ENCODE data around the gene FGF12.
A peak's percentile ranks its signal among the peaks of the same experiment; 100 is the strongest.

The FGF12 gene

DNA sequence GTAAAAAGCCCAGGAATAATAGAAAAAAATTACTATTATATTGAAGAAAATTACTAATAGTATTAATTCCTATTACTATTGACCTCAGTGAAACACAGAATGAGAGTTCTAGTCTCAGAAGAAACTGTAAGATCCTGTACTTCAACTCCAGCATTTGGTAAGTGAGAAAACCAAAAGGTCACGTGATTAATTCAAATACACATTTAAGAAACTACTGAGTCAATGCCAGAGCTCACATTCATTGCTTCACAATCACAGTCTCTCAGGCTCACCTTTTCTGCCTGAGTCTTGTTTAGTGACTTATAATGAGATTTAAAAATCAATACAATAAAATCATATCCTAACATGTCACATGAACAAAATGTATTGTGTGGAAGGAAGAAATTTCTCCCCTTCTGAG lies 556.1 kb downstream of the FGF12 start:
- H4K8ac ChIP-seq (ENCODE audit: low read length), result no peak overlapping the region
- H2BK12ac ChIP-seq (ENCODE audit: low read length in 2 of 2), result no peak overlapping the region
- no peaks in the 10 kb centered on the region for H3K27me3 ChIP-seq (ENCODE audit: control insufficient read depth in 1 of 2, insufficient read depth in 1 of 2, low read length in 2 of 2)
- no peaks in the 10 kb centered on the region for H3K79me1 ChIP-seq (replicated peaks; ENCODE audit: low read length, poor library complexity, severe bottlenecking)
- H2AFZ ChIP-seq (ENCODE audit: low read depth, low read length), result no peak overlapping the region
- no peak overlapping the region for H3K27ac ChIP-seq (ENCODE audit: low read length, poor library complexity, severe bottlenecking)
- H3K14ac ChIP-seq (ENCODE audit: low read length in 2 of 2), result no peak overlapping the region
- H3K4me2 ChIP-seq (ENCODE audit: low read length, poor library complexity, severe bottlenecking), result no peak overlapping the region
- H2BK15ac ChIP-seq (ENCODE audit: low read depth, poor library complexity, severe bottlenecking), result no peak overlapping the region
- H3K18ac ChIP-seq (ENCODE audit: low read depth in 1 of 2, low read length in 2 of 2), result no peak overlapping the region
- DNase-seq, result no peak
- no peak overlapping the region for H2AK5ac ChIP-seq (ENCODE audit: low read length, severe bottlenecking)
- no peak overlapping the region for H4K91ac ChIP-seq (ENCODE audit: low read length)
- H3K4me1 ChIP-seq (ENCODE audit: control insufficient read depth, insufficient read depth, low read depth, low read length), result no peaks in the 10 kb centered on the region
- H3K4me3 ChIP-seq (ENCODE audit: insufficient read depth in 1 of 2, low read depth in 1 of 2, low read length in 2 of 2), result no peak overlapping the region
- no peaks in the 10 kb centered on the region for H3K9me3 ChIP-seq (ENCODE audit: control insufficient read depth, low read length)
- no CpG with 5 or more reads among the region's 1 CpG for WGBS
- no peak overlapping the region for H3K9ac ChIP-seq (ENCODE audit: low read length)
- no peak overlapping the region for H2BK5ac ChIP-seq (ENCODE audit: low read depth, low read length, poor library complexity, severe bottlenecking)
- no peak overlapping the region for H3K4ac ChIP-seq (ENCODE audit: low read depth in 1 of 2, low read length in 2 of 2)
- H3K23ac ChIP-seq (ENCODE audit: low read length in 2 of 2), result no peak overlapping the region
- no peak overlapping the region for H2BK120ac ChIP-seq (ENCODE audit: low read depth, low read length)
- no peaks in the 10 kb centered on the region for H3K36me3 ChIP-seq (ENCODE audit: control insufficient read depth in 1 of 2, insufficient read depth in 2 of 2, low read depth in 1 of 2, low read length in 2 of 2)

DNA sequence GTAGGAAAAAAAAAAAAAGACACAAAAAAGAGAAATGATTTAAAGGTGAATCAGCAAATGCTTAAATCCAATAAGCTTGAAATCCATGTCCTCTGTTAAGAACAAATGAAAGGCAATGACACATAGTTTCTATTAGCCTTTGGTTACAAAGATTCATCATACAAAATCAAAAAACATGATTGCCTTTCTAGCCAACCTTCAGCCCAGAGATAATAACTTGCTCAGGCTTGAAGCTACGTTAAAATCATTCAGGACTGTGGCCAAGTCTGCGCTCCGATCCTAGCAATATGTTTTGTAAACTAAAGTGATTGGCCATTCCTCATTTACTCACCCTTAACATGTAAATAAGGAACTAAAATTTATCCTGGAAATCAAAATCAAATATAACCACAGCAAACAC lies 556.7 kb downstream of the FGF12 start:
- Histone ChIP-seq H3K4me1 (ENCODE audit: control insufficient read depth, insufficient read depth, low read depth, low read length) (no peaks in the 10 kb centered on the region), H2BK12ac (ENCODE audit: low read length in 2 of 2) (no peak overlapping the region), H3K23ac (ENCODE audit: low read length in 2 of 2) (no peak overlapping the region), H3K4ac (ENCODE audit: low read depth in 1 of 2, low read length in 2 of 2) (no peak overlapping the region), H4K8ac (ENCODE audit: low read length) (no peak overlapping the region), H2BK5ac (ENCODE audit: low read depth, low read length, poor library complexity, severe bottlenecking) (no peak overlapping the region), H3K4me2 (ENCODE audit: low read length, poor library complexity, severe bottlenecking) (no peak overlapping the region), H3K36me3 (ENCODE audit: control insufficient read depth in 1 of 2, insufficient read depth in 2 of 2, low read depth in 1 of 2, low read length in 2 of 2) (no peaks in the 10 kb centered on the region), H3K27ac (ENCODE audit: low read length, poor library complexity, severe bottlenecking) (no peak overlapping the region), H3K14ac (ENCODE audit: low read length in 2 of 2) (no peak overlapping the region), H3K9ac (ENCODE audit: low read length) (no peak overlapping the region), H3K18ac (ENCODE audit: low read depth in 1 of 2, low read length in 2 of 2) (no peak overlapping the region), H3K79me1 (replicated peaks; ENCODE audit: low read length, poor library complexity, severe bottlenecking) (no peaks in the 10 kb centered on the region), H2AFZ (ENCODE audit: low read depth, low read length) (no peak overlapping the region), H2BK120ac (ENCODE audit: low read depth, low read length) (no peak overlapping the region), H3K27me3 (ENCODE audit: control insufficient read depth in 1 of 2, insufficient read depth in 1 of 2, low read length in 2 of 2) (no peaks in the 10 kb centered on the region), H3K9me3 (ENCODE audit: control insufficient read depth, low read length) (no peaks in the 10 kb centered on the region), H4K91ac (ENCODE audit: low read length) (no peak overlapping the region), H3K4me3 (ENCODE audit: insufficient read depth in 1 of 2, low read depth in 1 of 2, low read length in 2 of 2) (no peak overlapping the region), H2BK15ac (ENCODE audit: low read depth, poor library complexity, severe bottlenecking) (no peak overlapping the region), H2AK5ac (ENCODE audit: low read length, severe bottlenecking) (no peak overlapping the region)
- DNase-seq, result no peak
- WGBS, result 62% methylated on average over 3 of the region's 3 CpGs

DNA sequence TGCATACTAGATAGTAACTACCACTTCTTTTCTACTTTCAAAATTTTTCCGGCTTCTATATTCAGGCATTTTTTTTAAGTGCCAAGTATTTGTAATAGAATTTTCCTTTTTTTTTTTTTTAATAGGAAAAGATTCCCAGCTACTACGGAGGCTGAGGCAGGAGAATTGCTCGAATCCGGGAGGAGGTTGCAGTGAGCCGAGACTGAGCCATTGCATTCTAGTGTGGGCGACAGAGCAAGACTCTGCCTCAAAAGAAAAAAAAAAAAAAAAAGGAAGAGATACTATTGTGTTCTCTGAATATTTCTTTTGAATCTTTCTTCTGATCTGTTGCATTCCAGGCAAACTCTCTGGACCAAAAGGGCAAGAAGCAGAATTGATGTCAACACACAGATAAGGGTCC lies 557.3 kb downstream of the FGF12 start:
- no peak overlapping the region for H2AFZ ChIP-seq (ENCODE audit: low read depth, low read length)
- H3K23ac ChIP-seq (ENCODE audit: low read length in 2 of 2), result no peak overlapping the region
- no peak overlapping the region for H2BK120ac ChIP-seq (ENCODE audit: low read depth, low read length)
- H2BK12ac ChIP-seq (ENCODE audit: low read length in 2 of 2), result no peak overlapping the region
- no peak overlapping the region for H3K9ac ChIP-seq (ENCODE audit: low read length)
- no peak overlapping the region for H3K4me2 ChIP-seq (ENCODE audit: low read length, poor library complexity, severe bottlenecking)
- H3K36me3 ChIP-seq (ENCODE audit: control insufficient read depth in 1 of 2, insufficient read depth in 2 of 2, low read depth in 1 of 2, low read length in 2 of 2), result no peaks in the 10 kb centered on the region
- no peaks in the 10 kb centered on the region for H3K79me1 ChIP-seq (replicated peaks; ENCODE audit: low read length, poor library complexity, severe bottlenecking)
- H3K18ac ChIP-seq (ENCODE audit: low read depth in 1 of 2, low read length in 2 of 2), result no peak overlapping the region
- H3K27me3 ChIP-seq (ENCODE audit: control insufficient read depth in 1 of 2, insufficient read depth in 1 of 2, low read length in 2 of 2), result no peaks in the 10 kb centered on the region
- no peak for DNase-seq
- H3K4me3 ChIP-seq (ENCODE audit: insufficient read depth in 1 of 2, low read depth in 1 of 2, low read length in 2 of 2), result no peak overlapping the region
- H4K91ac ChIP-seq (ENCODE audit: low read length), result no peak overlapping the region
- no peaks in the 10 kb centered on the region for H3K4me1 ChIP-seq (ENCODE audit: control insufficient read depth, insufficient read depth, low read depth, low read length)
- WGBS, result 98% methylated on average over 4 of the region's 6 CpGs
- no peak overlapping the region for H2AK5ac ChIP-seq (ENCODE audit: low read length, severe bottlenecking)
- no peak overlapping the region for H3K14ac ChIP-seq (ENCODE audit: low read length in 2 of 2)
- no peak overlapping the region for H3K27ac ChIP-seq (ENCODE audit: low read length, poor library complexity, severe bottlenecking)
- H4K8ac ChIP-seq (ENCODE audit: low read length), result no peak overlapping the region
- H3K4ac ChIP-seq (ENCODE audit: low read depth in 1 of 2, low read length in 2 of 2), result no peak overlapping the region
- no peak overlapping the region for H2BK15ac ChIP-seq (ENCODE audit: low read depth, poor library complexity, severe bottlenecking)
- H2BK5ac ChIP-seq (ENCODE audit: low read depth, low read length, poor library complexity, severe bottlenecking), result no peak overlapping the region
- H3K9me3 ChIP-seq (ENCODE audit: control insufficient read depth, low read length), result no peaks in the 10 kb centered on the region

DNA sequence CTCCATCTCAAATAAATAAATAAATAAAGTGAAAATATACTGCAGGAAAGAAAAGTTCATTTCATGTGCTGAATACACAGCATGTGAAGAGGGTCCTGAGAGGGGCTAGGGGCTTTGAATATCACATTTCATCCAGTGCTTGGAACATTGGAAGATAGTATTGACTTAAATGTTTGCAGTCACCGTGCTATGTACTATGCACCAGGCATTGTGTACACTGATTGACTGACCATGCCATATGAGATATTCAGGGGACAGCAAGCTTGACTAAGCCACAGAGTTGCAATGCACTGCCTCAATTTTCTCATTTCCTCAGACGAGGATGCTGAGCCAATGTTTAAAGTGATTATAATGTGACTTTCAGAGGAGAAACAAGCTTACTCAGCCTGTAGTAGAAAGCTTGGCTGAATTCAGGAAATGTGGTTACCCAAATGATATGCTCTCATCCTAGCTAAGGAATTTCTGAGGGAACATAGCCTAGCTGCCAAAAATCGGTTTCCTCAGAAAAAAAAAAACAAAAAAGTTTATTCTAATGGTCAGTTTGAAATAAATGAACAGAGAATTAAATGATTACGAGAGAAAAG lies 557.9 kb downstream of the FGF12 start:
- Histone ChIP-seq H2AFZ (ENCODE audit: low read depth, low read length) (no peak overlapping the region), H3K36me3 (ENCODE audit: control insufficient read depth in 1 of 2, insufficient read depth in 2 of 2, low read depth in 1 of 2, low read length in 2 of 2) (no peaks in the 10 kb centered on the region), H2AK5ac (ENCODE audit: low read length, severe bottlenecking) (no peak overlapping the region), H3K9ac (ENCODE audit: low read length) (no peak overlapping the region), H3K27me3 (ENCODE audit: control insufficient read depth in 1 of 2, insufficient read depth in 1 of 2, low read length in 2 of 2) (no peaks in the 10 kb centered on the region), H3K4me2 (ENCODE audit: low read length, poor library complexity, severe bottlenecking) (no peak overlapping the region), H3K4ac (ENCODE audit: low read depth in 1 of 2, low read length in 2 of 2) (no peak overlapping the region), H2BK12ac (ENCODE audit: low read length in 2 of 2) (no peak overlapping the region), H4K91ac (ENCODE audit: low read length) (no peak overlapping the region), H3K18ac (ENCODE audit: low read depth in 1 of 2, low read length in 2 of 2) (no peak overlapping the region), H2BK120ac (ENCODE audit: low read depth, low read length) (no peak overlapping the region), H3K4me1 (ENCODE audit: control insufficient read depth, insufficient read depth, low read depth, low read length) (no peaks in the 10 kb centered on the region), H4K8ac (ENCODE audit: low read length) (no peak overlapping the region), H3K9me3 (ENCODE audit: control insufficient read depth, low read length) (no peaks in the 10 kb centered on the region), H3K4me3 (ENCODE audit: insufficient read depth in 1 of 2, low read depth in 1 of 2, low read length in 2 of 2) (no peak overlapping the region), H2BK5ac (ENCODE audit: low read depth, low read length, poor library complexity, severe bottlenecking) (no peak overlapping the region), H2BK15ac (ENCODE audit: low read depth, poor library complexity, severe bottlenecking) (no peak overlapping the region), H3K79me1 (replicated peaks; ENCODE audit: low read length, poor library complexity, severe bottlenecking) (no peaks in the 10 kb centered on the region), H3K27ac (ENCODE audit: low read length, poor library complexity, severe bottlenecking) (no peak overlapping the region), H3K23ac (ENCODE audit: low read length in 2 of 2) (no peak overlapping the region), H3K14ac (ENCODE audit: low read length in 2 of 2) (peak overlapping the region in 1 of 2 experiments; percentile 60)
- DNase-seq, result no peak
- 87% methylated on average over 4 of the region's 4 CpGs for WGBS
